ENCODE data around the gene CREB5.

GRCh38 chr7:28410628-28411531 lies 1.4 kb upstream of the CREB5 start:
- no peak for TF ChIP-seq CTCF (IDR thresholded peaks at IDR 0.05)
- TF ChIP-seq POLR2A (IDR thresholded peaks at IDR 0.05), result no peak
- TF ChIP-seq POLR2AphosphoS5 (IDR thresholded peaks at IDR 0.05), result no peak

Data from breast epithelium (tissue), 3 donors.